K562 (cell line): ENCODE results near the gene KIF17. TPM values are rescaled to one million over a fixed set of nuclear protein-coding genes. Genes with fewer than 3 reads are reported as not detected.
A peak's percentile ranks its signal among the peaks of the same experiment; 100 is the strongest.

Source experiments
- CBFB ChIP-seq: sonication (generic); formaldehyde crosslinking; IDR thresholded peaks from 2 replicates; pipeline ENCODE4 v1.4.0; 2020; ENCODE audit warnings: mild to moderate bottlenecking, missing genetic modification reagents
- CBX5 ChIP-seq: IDR thresholded peaks from 2 replicates; pipeline ENCODE4 v1.6.1; 2014; ENCODE audit warnings: low read depth, borderline replicate concordance
- COPS2 ChIP-seq: fragments of 450-650 bp; conservative IDR thresholded peaks from 2 replicates; pipeline ENCODE4 v1.6.1; 2016; ENCODE audit warnings: mild to moderate bottlenecking, moderate library complexity
- CSDE1 ChIP-seq, 2 experiments: fragments of 450-650 bp; IDR thresholded peaks; 2 replicates each; pipeline ENCODE4 v1.6.1; 2016; ENCODE audit warnings: mild to moderate bottlenecking in 1 of 2
- DPF2 ChIP-seq: fragments of 450-650 bp; IDR thresholded peaks from 2 replicates; pipeline ENCODE4 v1.6.1; 2016
- FOXK2 ChIP-seq, 2 experiments: fragments of 450-650 bp; IDR thresholded peaks in 1 of 2; conservative IDR thresholded peaks in 1 of 2; 2 replicates each; pipeline ENCODE4 v1.6.1; 2016; ENCODE audit warnings: low read depth in 2 of 2, mild to moderate bottlenecking in 1 of 2
- GABPB1 ChIP-seq: sonication (generic); formaldehyde crosslinking; IDR thresholded peaks from 2 replicates; pipeline ENCODE4 v1.8.0; 2022; ENCODE audit warnings: mild to moderate bottlenecking, missing genetic modification reagents
- GABPB2 ChIP-seq: fragments of 250-450 bp; sonication (Bioruptor Pico); conservative IDR thresholded peaks from 2 replicates; pipeline ENCODE4 v1.5.1; 2021; ENCODE audit warnings: mild to moderate bottlenecking
- HDGF ChIP-seq: fragments of 450-650 bp; IDR thresholded peaks from 2 replicates; pipeline ENCODE4 v1.6.1; 2016
- HMBOX1 ChIP-seq: sonication (generic); IDR thresholded peaks from 2 replicates; pipeline ENCODE4 v1.6.1; 2016
- KAT8 ChIP-seq: fragments of 450-650 bp; IDR thresholded peaks from 2 replicates; pipeline ENCODE4 v1.6.1; 2016; ENCODE audit warnings: low read depth, mild to moderate bottlenecking
- KLF13 ChIP-seq: fragments of 450-650 bp; IDR thresholded peaks from 2 replicates; pipeline ENCODE4 v1.6.1; 2016; ENCODE audit warnings: missing genetic modification characterization, low read depth, mild to moderate bottlenecking, missing compliant biosample characterization, moderate library complexity, borderline replicate concordance
- MBD2 ChIP-seq: sonication (generic); IDR thresholded peaks from 2 replicates; pipeline ENCODE4 v1.6.1; 2016; ENCODE audit warnings: low read depth, borderline replicate concordance
- NKRF ChIP-seq: fragments of 450-650 bp; IDR thresholded peaks from 2 replicates; pipeline ENCODE4 v1.6.1; 2016; ENCODE audit warnings: borderline replicate concordance
- NR2F6 ChIP-seq: fragments of 450-650 bp; formaldehyde crosslinking; IDR thresholded peaks from 2 replicates; pipeline ENCODE4 v1.4.0; 2020; ENCODE audit warnings: mild to moderate bottlenecking
- PHF8 ChIP-seq: fragments of 200-600 bp; sonication (generic); IDR thresholded peaks from 2 replicates; pipeline ENCODE4 v1.6.1; 2012; ENCODE audit warnings: mixed run types, mild to moderate bottlenecking, inconsistent platforms, low read length, moderate library complexity, borderline replicate concordance
- RCOR1 ChIP-seq, 2 experiments: IDR thresholded peaks; 2 replicates each; pipeline ENCODE4 v1.6.1; 2012; ENCODE audit warnings: low read depth in 2 of 2, low read length in 2 of 2, borderline replicate concordance in 1 of 2, improper control_type of control experiment in 1 of 2
- ZBED1 ChIP-seq: IDR thresholded peaks from 2 replicates; pipeline ENCODE4 v1.6.1; 2014
- ZNF140 ChIP-seq: fragments of 250-450 bp; sonication (Bioruptor Pico); IDR thresholded peaks from 2 replicates; pipeline ENCODE4 v1.8.0; 2021; ENCODE audit warnings: moderate library complexity, mild to moderate bottlenecking, inconsistent platforms
- ZNF3 ChIP-seq: fragments of 250-450 bp; sonication (Bioruptor Pico); IDR thresholded peaks from 2 replicates; pipeline ENCODE4 v1.5.0; 2021; ENCODE audit warnings: mild to moderate bottlenecking, moderate library complexity
- ZNF395 ChIP-seq: fragments of 200-800 bp; sonication (Bioruptor generic); IDR thresholded peaks from 2 replicates; pipeline ENCODE4 v1.6.1; 2017; ENCODE audit warnings: missing genetic modification characterization, missing compliant biosample characterization
- ZNF584 ChIP-seq: fragments of 200-800 bp; sonication (Bioruptor generic); IDR thresholded peaks from 2 replicates; pipeline ENCODE4 v1.6.1; 2016; ENCODE audit warnings: low read depth, mild to moderate bottlenecking, missing genetic modification characterization, missing compliant biosample characterization
- ZNF586 ChIP-seq: fragments of 450-650 bp; formaldehyde crosslinking; conservative IDR thresholded peaks from 2 replicates; pipeline ENCODE4 v1.4.0; 2020; ENCODE audit warnings: mild to moderate bottlenecking, moderate library complexity
- ZNF76 ChIP-seq: fragments of 250-450 bp; sonication (Bioruptor Pico); IDR thresholded peaks from 2 replicates; pipeline ENCODE4 v1.4.0; 2020; ENCODE audit warnings: mild to moderate bottlenecking, moderate library complexity, borderline replicate concordance
- polyA plus RNA-seq, 8 experiments: library from polyadenylated mRNA; depleted of rRNA in 4 of 8; stranded (reverse) in 5 of 8; unstranded in 3 of 8; fragments of >200 nt; fragmentation: Nextera tagmentation in 2 of 8; fragmentation: Illumina TruSeq in 1 of 8; extraction: Ambion mirVana in 2 of 8; extraction: Trizol in 1 of 8; gene quantifications; 2 replicates each; pipeline versions ENCODE4 v1.2.1 to v1.2.3, GENCODE V29; 2011 to 2014; ENCODE audit warnings: inconsistent platforms in 1 of 8, missing spikeins in 1 of 8
- total RNA-seq, 7 experiments: library from RNA; depleted of rRNA in 6 of 7; stranded (reverse); fragments of >200 nt in 6 of 7; fragmentation: Illumina TruSeq in 2 of 7; extraction: Trizol in 2 of 7; gene quantifications; 2 replicates each; pipeline versions ENCODE4 v1.2.1 to v1.2.3, GENCODE V29; 2011 to 2021; ENCODE audit warnings: low replicate concordance in 1 of 7

KIF17 gene
- total and polyA plus RNA-seq, 9 of the 15 experiments (the other 6 are each of a cell fraction or from before 2014, with no cell fraction given) = 0.04 to 0.47 (median 0.18) TPM; not detected in 5

- TF ChIP-seq ZNF584 = no peak
- TF ChIP-seq HMBOX1 = no peak
- TF ChIP-seq MBD2 = no peak
- no peak for TF ChIP-seq NR2F6 (CRISPR knock-in tag)
- TF ChIP-seq NKRF = peak; percentile 66; the same call in 1 of the 2 replicates
- TF ChIP-seq GABPB1 = no peak
- no peak for TF ChIP-seq CBX5
- TF ChIP-seq ZNF395 = no peak
- no peak for TF ChIP-seq COPS2
- no peak for TF ChIP-seq HDGF
- no peak for TF ChIP-seq DPF2
- TF ChIP-seq ZBED1 = no peak
- TF ChIP-seq ZNF3 (CRISPR knock-in tag) = no peak
- peak; percentile 86; the same call in 1 of the 2 replicates for TF ChIP-seq PHF8
- peak; percentile 95 for TF ChIP-seq KLF13 (tag)
- TF ChIP-seq GABPB2 (CRISPR knock-in tag) = no peak
- no peak for TF ChIP-seq ZNF140
- TF ChIP-seq FOXK2 (conservative IDR thresholded peaks at IDR 0.05 in 1 of 2, IDR thresholded peaks at IDR 0.05 in 1 of 2; ENCODE audit: low read depth in 2 of 2) = no peak
- no peak for TF ChIP-seq ZNF586 (CRISPR knock-in tag)
- no peak for TF ChIP-seq CSDE1 (IDR thresholded peaks at IDR 0.05)
- no peak for TF ChIP-seq KAT8
- TF ChIP-seq ZNF76 = no peak
- TF ChIP-seq RCOR1 (IDR thresholded peaks at IDR 0.05; ENCODE audit: borderline replicate concordance in 1 of 2, low read depth in 2 of 2, low read length in 2 of 2) = peak; percentile 13 to 59; a peak in 3 of 4 replicates
- no peak; the same call in 1 of the 2 replicates for TF ChIP-seq CBFB
These were observed 84.4 kb downstream of the KIF17 start, which contains the start of gene PINK1 (continued) for GRCh38 chr1:20633190-20634064.
